ENCODE results near the gene PLPPR1.

The PLPPR1 gene

DNA sequence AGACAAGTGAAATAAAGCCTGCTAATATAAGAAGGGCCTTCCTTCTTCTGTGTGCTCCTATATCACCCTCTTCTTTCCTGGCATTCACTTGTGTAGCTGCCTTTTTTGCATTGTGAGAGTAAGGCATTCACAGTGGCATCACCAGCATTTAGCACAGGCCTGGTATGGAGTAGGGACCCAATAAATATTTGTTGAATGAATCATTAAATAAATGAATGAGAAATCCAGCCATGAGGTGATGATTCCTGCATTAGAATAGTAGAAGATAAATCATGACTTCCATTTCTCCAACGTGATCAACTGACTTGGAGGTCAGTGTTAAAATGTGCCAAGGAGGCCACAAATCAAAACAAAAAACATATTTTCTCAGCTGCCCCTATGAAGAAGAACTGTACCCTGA, 3.9 kb downstream of the PLPPR1 start:
- Histone ChIP-seq H2AFZ (ENCODE audit: low read length) (no peak overlapping the region), H3K4me2 (ENCODE audit: low read length) (no peak overlapping the region), H3K27me3 (ENCODE audit: insufficient read depth, low read length) (no peaks in the 10 kb centered on the region), H3K9me3 (ENCODE audit: low read length) (no peaks in the 10 kb centered on the region), H3K9ac (ENCODE audit: low read length) (no peak overlapping the region), H3K27ac (ENCODE audit: low read depth, low read length, poor library complexity, severe bottlenecking) (no peak overlapping the region), H4K20me1 (ENCODE audit: insufficient read depth, low read length) (no peaks in the 10 kb centered on the region), H3K9me2 (ENCODE audit: low read depth, low read length) (no peaks in the 10 kb centered on the region), H3K4me3 (ENCODE audit: low read depth, low read length, poor library complexity, severe bottlenecking) (no peak overlapping the region), H3K4me1 (ENCODE audit: insufficient read depth, low read length, severe bottlenecking) (no peaks in the 10 kb centered on the region), H3K79me2 (ENCODE audit: insufficient read depth, low read length) (no peaks in the 10 kb centered on the region), H3F3A (ENCODE audit: insufficient read depth, low read length) (no peaks in the 10 kb centered on the region), H3K36me3 (ENCODE audit: insufficient read depth, low read length) (no peaks in the 10 kb centered on the region)
- TF ChIP-seq EZH2 (IDR thresholded peaks at IDR 0.05; ENCODE audit: borderline replicate concordance, low read length): no peak
- TF ChIP-seq, protein P1, sequence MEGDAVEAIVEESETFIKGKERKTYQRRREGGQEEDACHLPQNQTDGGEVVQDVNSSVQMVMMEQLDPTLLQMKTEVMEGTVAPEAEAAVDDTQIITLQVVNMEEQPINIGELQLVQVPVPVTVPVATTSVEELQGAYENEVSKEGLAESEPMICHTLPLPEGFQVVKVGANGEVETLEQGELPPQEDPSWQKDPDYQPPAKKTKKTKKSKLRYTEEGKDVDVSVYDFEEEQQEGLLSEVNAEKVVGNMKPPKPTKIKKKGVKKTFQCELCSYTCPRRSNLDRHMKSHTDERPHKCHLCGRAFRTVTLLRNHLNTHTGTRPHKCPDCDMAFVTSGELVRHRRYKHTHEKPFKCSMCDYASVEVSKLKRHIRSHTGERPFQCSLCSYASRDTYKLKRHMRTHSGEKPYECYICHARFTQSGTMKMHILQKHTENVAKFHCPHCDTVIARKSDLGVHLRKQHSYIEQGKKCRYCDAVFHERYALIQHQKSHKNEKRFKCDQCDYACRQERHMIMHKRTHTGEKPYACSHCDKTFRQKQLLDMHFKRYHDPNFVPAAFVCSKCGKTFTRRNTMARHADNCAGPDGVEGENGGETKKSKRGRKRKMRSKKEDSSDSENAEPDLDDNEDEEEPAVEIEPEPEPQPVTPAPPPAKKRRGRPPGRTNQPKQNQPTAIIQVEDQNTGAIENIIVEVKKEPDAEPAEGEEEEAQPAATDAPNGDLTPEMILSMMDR (IDR thresholded peaks at IDR 0.05; ENCODE audit: low read length): no peak

DNA sequence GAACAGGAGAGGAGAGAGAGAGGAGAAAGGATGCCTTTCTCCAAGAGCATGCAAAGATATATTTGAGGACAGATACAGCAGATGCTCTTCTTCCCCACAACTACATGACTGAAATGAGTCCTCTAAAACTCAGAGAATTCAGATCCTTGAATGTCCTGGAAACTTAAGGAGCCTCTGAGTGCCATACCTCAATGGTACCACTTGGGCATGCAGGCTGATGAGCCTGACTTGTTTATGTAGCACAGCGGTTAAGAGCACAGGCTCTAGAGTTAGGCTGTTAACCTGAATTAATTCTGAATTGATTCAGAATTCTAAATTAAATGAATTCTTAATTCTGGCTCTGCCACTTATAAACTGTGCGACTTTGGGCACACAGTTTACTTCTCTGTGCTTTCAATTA, 5.7 kb downstream of the PLPPR1 start:
- Histone ChIP-seq H3F3A (ENCODE audit: insufficient read depth, low read length) (no peaks in the 10 kb centered on the region), H3K9ac (ENCODE audit: low read length) (no peak overlapping the region), H2AFZ (ENCODE audit: low read length) (no peak overlapping the region), H3K4me3 (ENCODE audit: low read depth, low read length, poor library complexity, severe bottlenecking) (no peak overlapping the region), H3K4me1 (ENCODE audit: insufficient read depth, low read length, severe bottlenecking) (no peaks in the 10 kb centered on the region), H3K9me2 (ENCODE audit: low read depth, low read length) (no peaks in the 10 kb centered on the region), H4K20me1 (ENCODE audit: insufficient read depth, low read length) (no peaks in the 10 kb centered on the region), H3K27me3 (ENCODE audit: insufficient read depth, low read length) (no peaks in the 10 kb centered on the region), H3K4me2 (ENCODE audit: low read length) (no peak overlapping the region), H3K9me3 (ENCODE audit: low read length) (no peaks in the 10 kb centered on the region), H3K79me2 (ENCODE audit: insufficient read depth, low read length) (no peaks in the 10 kb centered on the region), H3K27ac (ENCODE audit: low read depth, low read length, poor library complexity, severe bottlenecking) (no peak overlapping the region), H3K36me3 (ENCODE audit: insufficient read depth, low read length) (no peaks in the 10 kb centered on the region)
- TF ChIP-seq, protein P1 (IDR thresholded peaks at IDR 0.05; ENCODE audit: low read length): no peak
- no peak for TF ChIP-seq EZH2 (IDR thresholded peaks at IDR 0.05; ENCODE audit: borderline replicate concordance, low read length)

DNA sequence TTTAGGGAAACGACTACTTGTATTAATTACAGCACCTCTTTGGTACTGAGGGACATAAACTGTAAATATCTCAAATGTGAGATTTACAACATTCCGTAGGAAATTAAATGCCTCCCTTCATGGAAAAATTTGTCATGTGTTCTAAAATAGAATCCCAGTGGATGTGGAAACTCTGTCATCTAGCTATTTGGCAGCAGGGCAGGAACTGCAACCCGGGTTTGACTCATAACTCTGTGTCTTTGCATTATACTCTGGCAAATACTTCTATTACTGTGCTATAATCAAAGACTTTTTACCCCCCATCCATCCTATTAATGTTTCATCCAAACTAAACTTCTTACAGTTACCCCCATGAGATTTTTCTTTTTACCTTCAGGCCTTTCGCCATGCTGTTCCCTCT, 6.6 kb downstream of the PLPPR1 start:
- no peak overlapping the region for H3K9ac ChIP-seq (ENCODE audit: low read length)
- H3K27ac ChIP-seq (ENCODE audit: low read depth, low read length, poor library complexity, severe bottlenecking): no peak overlapping the region
- TF ChIP-seq EZH2 (IDR thresholded peaks at IDR 0.05; ENCODE audit: borderline replicate concordance, low read length): no peak
- TF ChIP-seq, protein P1 (IDR thresholded peaks at IDR 0.05; ENCODE audit: low read length): no peak
- H3F3A ChIP-seq (ENCODE audit: insufficient read depth, low read length): no peaks in the 10 kb centered on the region
- no peak overlapping the region for H3K4me3 ChIP-seq (ENCODE audit: low read depth, low read length, poor library complexity, severe bottlenecking)
- no peaks in the 10 kb centered on the region for H3K9me3 ChIP-seq (ENCODE audit: low read length)
- no peaks in the 10 kb centered on the region for H3K4me1 ChIP-seq (ENCODE audit: insufficient read depth, low read length, severe bottlenecking)
- no peaks in the 10 kb centered on the region for H3K79me2 ChIP-seq (ENCODE audit: insufficient read depth, low read length)
- H3K4me2 ChIP-seq (ENCODE audit: low read length): no peak overlapping the region
- no peaks in the 10 kb centered on the region for H3K36me3 ChIP-seq (ENCODE audit: insufficient read depth, low read length)
- H3K9me2 ChIP-seq (ENCODE audit: low read depth, low read length): no peaks in the 10 kb centered on the region
- H3K27me3 ChIP-seq (ENCODE audit: insufficient read depth, low read length): no peaks in the 10 kb centered on the region
- H2AFZ ChIP-seq (ENCODE audit: low read length): no peak overlapping the region
- no peaks in the 10 kb centered on the region for H4K20me1 ChIP-seq (ENCODE audit: insufficient read depth, low read length)

Data from OCI-LY1 (cell line).